HG03432 (cell line): ENCODE data around the gene BSX.

Experiments used
- ATAC-seq: cut with Tn5 transposase; IDR thresholded peaks from one replicate; pipeline ENCODE4 v1.9.1; 2021; ENCODE audit warnings: mild to moderate bottlenecking, moderate library complexity; ENCODE audit not compliant: unreplicated experiment

The BSX gene

DNA sequence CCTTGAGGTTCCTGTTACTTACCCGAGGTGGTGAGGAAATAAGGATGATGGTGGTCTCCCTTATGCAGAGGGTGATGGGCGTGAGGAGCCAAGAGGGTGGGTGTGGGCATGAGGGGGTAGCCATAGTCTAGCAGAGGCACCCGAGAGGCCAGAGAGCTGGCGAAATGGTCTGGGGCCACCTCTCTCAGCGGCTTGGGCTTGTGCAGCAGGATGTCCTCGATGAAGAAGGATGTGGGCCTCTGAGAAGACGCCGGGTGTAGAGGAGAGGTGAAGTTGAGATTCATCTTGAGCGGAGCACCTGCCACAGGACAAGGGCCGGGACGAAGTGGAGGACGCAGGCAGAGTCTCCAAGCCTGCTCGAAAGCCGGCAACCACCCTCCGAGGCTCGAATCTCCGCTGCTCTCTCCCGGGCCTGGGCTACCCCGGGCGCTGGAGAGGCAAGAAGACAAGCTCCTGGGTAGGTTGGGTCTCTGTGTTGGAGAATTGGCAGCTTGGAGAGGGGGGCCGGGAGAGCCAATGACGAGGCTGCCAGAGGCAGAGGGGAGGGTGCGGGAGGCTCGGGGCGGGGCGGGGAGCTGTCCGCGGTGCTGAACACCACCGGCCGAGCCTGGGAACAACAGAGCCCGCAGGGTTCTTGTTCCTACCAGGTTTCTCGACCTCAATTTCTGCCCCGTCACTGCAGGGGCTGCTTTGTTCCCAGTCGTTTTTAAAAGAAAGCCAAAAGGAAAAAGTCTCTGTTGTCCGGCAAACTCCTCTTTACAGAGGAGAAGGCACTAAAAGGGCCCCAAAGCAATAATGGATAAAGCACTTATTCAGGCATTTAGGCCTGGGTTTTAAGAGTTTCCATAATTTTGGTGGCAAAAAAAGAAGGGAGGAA is at the start of gene BSX:
TSS of gene BSX (minus strand) at position 447 of the 877 bp plus-strand sequence. CDS start at position 284, 163 bp downstream.
- no peak for ATAC-seq

DNA sequence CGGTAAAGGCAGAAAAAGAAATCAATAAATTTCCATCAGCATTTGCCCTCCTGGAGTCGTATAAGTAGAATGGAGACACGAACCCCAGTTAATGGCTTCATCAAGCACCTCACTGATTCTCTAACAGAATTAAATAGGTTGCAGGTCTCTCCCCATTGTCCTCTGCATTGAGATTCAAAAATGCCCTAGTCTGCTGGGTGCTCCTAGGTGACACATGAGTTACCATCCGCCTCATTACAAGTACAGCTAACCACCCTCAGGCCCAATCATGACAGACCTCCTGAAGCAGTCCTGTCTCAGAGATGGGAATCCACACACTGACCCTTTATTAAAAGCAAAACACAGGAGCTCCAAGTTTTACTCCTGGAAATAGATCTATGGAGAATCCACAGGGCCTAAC is 48.9 kb upstream of the BSX start:
- ATAC-seq, result no peak

DNA sequence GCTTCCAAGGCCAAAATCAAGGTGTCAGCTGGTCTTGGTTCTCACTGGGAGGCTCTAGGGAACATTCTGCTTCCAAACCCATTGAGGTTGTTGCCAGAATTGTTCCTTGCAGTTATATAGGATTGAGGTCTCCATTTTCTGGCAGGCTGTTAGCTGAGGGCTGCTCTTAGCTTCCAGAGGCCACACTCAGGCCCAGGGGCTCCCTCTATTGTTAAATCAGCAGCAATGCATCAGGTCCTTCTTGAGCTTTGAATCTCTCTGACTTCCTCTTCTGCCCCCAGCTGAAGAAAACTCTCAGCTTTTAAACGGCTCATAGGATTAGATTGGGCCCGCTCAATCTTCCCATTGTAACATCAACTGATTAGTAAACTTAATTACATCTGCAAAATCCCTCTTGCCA is 39.3 kb upstream of the BSX start:
- ATAC-seq, result no peak

DNA sequence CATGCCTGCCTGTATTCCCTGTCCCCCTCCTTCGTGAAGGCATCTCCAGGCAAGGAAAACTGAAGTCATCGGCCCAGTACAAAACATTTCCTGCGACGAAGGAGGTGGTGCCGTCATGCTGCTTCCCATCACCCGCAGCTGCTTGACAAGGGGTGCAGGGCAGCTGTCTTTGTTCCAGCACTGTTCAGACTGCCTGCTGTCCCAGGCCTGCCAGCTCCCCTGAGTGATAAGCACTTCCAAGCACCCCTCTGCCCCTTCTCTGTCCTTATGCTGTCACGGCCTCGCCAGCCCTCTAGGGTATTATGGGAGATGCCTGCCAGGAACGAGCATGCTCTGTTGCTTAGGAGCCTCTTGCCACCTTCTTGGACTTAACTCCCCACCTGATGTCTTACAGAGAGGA is 37.1 kb upstream of the BSX start:
- ATAC-seq, result no peak

DNA sequence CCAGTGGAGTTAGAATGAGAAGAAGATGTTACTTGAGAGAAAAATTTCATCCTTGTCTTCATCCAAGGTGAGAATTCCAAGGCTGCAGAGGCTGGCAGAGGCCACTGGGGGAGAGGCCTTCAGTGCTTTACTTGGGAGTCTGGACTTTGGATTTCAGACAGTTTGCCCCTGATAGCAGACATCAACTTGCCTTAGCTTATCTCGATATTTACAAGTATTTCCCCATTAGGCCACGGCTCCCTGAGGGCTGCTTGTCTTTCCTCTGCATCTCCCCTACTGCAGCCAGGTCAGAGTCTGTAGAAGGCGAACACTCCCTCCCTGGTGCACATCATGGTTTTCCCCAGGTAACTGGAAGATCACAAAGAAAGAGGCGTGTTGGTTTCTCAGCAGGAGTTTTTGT is 29.9 kb upstream of the BSX start:
- ATAC-seq, result no peak

DNA sequence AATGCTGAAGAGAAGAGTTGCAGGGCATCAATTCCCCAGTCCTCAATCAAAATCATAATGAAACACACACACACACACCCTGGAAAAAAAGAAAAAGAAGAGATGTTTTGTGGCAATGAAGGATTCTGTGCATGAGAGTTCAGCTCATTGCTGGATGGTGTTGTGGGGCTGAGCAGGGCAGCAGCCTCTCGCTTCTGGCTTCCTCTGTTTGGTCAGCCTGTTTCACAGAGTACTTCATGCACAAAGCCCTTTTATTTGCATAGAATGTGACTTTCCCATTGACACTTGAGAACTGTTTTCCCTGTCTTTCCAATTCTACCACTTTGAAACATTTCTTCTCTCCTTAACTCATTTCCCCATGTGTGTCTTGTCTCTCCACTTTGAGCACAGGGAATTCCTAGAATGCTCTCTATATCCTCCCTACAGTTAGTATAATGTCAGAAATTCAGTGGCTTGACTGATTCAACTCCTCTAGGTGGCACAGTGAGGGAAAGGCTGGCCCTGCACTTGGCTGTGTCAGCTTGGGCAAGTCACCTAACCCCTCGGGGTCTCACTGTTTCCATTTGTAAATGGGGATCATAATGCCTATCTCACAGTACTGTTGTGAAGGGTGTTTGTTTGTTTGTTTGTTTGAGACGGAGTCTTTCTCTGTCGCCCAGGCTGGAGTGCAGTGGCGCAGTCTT is 25.4 kb upstream of the BSX start:
- ATAC-seq, result no peak

DNA sequence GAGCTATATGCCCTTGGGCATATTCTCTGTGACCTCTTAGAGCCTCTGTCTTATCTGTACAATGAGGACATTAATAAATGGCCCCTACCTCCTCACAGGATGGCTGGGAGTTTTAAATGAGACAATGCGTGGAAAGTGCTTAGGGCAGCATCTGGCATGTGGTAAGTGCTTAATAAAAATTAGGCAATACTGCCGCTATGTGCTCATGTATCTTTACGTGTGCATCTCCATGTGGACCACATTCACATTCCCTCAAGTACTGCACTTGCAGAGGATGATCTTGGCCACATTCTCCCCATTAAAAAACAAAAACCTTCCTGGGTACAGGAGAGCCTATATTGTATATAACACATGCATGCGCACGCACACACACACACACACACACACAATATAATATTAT is 19.1 kb upstream of the BSX start:
- no peak for ATAC-seq

DNA sequence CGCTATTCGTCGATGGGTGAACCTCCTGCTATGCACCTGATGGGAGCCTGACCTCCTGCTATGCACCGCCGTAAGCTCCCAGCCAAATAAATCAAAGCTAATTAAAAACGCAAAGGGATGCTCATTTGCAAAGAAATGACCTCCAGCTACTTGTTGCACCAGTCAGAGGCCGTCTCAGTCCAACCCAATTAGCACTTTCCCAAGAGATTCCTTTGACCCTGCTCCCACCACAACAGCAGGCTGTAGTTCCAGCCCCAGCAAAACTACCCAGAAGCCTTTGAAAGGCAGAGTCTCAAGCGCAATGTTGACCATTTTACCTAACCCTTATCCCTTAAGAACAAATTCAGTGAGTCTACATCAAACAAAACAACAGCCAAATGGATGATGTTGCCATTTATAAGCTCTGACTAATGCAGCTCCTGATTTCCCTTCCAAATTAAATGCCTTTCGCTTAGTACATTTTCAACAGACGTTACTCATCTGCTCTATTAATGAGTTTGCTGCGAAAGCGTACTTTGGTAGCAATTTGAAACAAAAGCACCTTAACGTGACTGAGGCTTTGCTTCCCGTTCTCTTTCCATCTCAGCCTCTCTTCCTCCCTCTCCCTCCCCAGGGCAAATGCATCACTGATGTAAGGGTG is 17.2 kb upstream of the BSX start:
- ATAC-seq, result no peak

DNA sequence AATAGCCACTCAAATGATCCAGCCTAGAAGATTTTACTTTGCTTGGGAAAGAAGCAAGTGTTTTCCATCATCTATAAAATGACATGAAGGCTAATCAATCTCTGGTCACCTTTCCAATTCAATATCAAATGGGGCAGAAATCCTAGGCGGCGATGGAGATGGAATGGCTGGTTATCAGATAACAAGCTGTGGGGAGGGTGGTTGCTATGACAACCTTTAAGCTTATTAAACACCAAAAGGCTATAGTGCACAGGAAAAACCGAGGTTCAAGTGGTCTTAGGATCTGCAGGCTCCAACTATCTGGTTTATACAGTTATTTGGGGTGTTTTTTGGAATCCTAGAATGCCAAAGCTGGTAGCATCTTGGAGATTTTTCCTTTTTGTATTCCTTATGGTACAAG is 13.9 kb upstream of the BSX start:
- no peak for ATAC-seq

DNA sequence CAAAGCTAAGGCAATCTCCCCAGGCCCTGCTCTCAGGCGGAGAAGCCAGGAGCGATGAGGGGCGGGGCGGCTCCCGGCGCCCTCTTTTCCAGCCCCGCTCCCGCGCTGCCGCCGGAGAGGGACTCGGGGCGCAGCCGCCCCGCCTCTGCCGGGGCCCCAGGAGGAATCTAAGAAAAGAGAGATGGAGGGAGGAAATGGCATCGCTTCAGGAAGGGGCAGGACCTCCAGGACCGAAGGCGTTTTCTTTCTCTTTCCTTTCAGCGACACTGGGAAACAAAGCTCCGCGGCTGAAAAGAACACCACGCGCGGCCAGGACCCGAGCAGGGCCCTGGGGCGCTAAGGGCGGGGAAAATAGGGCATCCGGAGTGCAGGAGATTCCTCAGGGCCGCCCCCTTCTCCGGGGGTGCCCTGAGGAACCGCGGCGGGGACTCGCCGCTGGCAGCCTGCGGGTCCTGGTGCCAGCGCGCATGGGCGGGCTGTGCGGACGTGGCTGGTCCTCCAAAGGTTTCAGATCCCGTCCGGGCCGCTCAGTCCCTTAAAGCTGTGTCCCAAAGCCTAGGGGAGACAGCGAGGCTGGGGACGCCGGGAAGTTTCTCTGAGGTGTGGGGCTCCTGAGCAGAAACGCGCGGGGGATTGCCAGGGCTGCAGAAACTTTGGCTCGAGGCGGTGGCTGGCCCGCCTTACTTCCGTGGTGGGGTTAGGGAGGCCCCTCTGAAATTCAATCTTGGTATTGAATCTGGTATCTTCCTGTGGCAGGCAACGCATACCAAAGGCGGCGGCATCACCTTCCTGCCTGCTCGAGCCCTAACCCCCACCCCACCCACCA is 2.8 kb upstream of the BSX start:
- no peak for ATAC-seq

DNA sequence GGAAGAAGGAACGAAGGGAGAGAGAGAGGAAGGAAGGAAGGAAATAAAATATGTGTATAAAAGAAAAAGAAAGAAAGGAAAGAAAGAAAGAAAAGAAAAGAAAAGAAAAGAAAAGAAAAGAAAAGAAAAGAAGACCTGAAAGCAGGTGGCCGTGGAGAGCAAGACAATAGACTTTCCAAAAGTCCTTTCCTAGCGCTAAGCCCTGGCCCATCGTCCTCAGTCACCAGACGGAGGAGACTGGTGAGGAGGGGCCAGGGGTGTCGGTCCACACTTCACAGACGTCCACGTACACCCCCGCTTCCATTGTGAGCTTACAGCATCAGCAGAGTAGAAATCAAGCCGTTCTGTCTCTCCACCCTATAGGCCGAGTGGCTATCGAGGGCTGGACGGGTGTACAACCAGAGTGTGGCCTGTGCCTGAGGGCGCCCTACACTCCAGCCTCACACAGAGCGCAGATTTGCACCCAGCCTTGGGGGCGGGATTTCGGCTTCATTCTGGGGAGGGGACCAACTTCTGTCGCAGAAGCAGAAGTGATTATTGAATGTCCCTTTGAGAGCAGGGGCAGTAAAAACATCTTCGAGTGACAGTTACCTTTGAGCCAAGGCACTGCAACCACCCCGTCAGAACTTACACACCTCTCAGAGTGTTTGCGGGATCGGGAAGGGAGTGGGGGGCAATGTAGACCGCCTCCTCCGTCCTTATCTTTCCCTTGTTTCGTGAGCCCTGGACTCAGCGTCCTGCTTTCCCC is 2.0 kb upstream of the BSX start:
- no peak for ATAC-seq

DNA sequence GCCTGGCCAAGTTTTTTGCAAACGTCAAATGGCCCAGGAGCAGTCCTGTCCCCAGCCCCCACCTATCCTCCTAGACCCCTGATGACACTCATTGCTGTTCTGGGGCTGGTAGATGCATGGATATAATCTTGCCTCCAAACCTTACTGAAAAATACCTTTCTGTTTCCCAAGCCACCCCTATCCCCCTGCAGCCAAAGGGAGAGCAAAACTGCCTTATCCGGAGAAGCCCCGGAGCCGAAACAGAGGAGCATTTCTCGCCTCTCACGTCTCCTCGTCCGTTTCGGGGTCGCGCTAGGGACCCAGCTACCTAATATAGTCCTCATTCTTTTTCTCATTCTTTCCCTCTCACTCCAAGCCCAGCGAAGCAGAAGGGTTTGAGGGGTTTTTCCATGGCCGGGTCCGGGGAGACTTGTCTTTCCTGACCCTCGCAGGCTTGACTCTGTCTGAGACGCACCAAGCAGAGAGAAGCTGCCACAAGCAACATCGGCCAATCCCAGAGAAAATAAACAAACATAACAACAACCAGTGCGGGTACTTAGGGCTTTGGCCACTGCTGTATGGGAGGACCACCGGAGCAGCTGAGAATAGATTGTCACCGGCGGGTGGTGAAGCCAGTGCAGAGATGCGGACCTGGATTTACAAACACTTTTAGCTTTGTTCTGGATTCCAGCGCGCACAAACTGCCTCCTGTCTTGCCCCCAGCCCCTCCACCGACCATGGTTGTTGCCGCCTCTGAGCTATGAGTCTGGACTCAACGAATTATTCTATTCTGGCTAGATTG is 1.6 kb downstream of the BSX start:
- no peak for ATAC-seq

DNA sequence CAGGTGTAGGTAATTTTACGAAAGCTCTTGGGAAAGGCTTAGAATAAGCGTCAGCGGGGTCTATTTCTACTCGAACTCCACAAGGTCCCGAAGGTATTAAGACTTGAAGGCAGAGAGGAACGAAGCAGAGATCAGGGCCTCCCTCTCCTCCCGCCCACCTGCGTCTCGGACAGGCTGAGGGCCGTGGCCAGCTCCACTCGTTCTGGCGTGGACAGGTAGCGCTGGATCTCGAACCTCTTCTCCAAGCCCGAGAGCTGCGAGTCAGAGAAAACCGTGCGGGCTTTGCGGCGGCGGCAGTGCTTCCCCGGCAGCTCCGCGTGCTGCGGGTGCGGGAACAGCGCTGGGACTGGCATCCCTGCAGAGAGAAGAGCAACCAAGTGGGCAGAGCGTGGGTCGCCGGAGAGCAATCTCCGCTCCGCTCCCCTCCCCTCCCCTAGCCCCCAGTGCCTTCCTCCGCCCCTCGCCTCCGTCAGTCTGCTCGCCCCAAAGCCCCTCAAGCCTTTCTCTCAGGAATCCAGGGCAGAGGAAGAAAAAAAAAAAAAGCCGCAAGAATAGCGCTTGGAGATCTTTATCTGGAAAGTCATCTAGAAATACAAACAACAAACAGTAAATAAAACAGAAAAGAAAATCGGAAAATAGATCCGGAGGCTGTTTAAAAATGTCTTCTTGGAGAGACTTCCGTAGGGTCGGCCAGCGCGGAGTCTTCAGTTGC is 2.4 kb downstream of the BSX start:
- ATAC-seq, result no peak

DNA sequence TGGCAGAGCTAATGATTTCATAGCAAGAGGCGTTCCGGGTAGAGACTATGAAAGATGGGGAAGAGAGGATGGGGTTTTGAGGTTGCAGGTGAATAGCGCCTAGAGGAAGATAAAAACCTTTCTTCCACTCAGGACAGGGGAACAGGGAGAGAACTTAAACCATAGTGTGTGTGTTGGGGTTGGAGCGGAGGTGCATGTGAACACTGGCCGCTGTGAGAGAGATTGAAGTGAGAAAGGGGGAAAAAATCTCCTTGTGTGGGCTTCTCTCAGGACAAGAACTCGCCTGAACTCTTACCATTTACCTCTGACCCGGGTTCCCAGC is 3.4 kb downstream of the BSX start:
- ATAC-seq, result no peak

DNA sequence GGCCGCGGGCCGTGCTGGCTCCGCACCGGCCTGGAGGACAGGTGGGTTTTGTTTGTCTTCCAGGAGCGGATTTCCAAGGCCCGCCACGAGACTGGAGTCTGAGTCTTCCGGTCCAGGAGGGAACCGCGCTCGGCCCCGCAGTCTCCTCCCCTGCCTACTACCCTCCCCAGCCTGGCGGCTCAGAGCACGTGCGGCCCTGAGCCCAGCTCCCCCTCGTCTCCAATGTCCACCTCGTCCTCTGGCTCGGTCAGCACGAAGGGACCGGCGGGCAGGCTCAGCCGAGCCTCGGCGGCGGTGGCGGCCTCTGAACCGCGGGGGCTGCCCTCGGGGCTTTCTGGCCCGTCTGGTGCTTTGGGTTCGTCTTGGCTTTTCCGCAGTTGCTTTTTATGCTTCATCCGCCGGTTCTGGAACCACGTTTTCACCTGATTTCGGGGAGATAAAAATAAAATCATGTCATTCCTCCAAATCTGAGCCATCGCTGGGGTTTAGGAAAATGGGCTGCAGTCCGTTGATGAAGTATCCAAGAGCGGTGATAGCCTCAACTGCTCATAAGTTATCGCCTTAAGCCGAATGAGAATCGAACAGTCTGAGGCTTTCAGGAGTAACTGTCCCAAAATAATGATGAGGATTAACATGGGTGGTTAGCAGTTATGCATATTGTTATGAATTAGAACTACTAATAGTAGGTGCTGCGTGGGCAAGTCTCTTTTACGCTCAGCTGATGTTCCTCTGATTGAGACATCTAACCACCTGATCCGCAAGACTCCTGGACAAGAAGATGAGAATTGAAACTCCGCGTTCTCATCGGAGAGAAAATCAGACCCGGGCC is 4.0 kb downstream of the BSX start:
- no peak for ATAC-seq

DNA sequence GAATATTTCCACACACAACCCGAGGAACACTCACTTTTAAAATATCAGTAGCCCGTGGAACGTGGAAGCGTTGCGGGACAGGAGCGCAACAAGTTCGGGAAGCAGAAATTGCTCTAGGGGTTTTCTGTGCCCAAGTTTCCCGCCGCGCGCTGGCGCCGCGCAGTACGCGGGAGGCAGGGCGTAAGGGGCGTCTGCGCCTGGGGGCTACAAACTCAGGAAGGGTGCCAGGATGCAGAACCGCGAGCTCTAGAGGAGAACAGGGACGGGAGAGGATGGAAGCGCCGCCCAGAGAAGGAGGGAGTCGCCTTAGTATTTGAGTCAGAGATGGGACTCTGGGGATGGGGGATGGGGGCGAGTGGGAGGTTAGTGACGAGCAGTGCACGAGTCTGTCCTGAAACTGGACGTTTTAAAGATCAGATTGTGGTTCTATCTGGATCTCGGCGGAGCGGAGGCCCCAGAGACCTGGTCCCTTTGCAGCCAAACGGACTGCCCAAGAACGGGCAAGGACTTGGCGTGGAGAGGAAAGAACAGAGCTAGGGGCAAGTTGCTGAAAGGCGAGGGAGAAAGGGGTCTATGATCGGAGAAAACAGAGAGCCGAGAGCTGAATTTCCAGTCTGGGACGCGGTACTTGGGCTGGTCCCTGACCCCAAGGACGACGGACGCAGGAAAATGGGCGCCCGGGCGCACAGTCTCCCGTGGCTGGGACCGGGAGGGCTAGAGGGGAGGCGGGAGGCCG is 4.7 kb downstream of the BSX start:
- ATAC-seq, result no peak

DNA sequence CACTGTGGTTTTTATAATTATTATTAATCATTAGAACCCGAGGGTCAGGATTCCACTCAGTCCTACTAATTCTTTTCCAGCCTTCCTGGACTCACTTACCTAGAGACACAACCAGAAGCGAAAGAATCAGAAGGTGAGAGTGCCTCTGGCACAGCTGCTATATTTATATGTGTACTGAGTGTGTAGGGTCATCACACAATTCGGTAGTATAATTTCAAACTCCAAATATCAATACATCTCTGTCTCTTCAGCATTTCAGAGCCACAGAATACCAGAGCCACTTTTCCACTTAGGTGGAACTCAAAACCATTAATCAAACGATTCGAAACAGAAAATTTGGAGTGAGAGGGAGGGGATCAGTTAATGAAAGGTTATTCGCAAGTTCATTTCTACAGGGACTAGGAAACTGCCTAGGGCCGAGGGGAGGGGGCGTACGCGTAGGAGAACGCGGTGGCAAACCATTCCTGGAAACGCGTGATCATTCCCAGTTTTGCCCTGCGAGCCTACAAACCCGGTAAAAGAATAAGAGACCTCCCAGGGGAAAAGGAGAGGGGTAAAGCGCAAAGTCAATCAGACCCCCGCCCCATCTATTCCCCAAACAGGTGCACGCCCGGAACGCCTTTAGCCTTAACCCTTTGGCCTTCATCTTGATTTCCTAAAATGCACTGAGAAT is 5.4 kb downstream of the BSX start:
- no peak for ATAC-seq
